HUES64 (cell line): ENCODE data around the gene FER1L5.
A peak's percentile ranks its signal among the peaks of the same experiment; 100 is the strongest.

Experiments
- H3K27ac ChIP-seq: 2 replicates; pipeline ENCODE4 v1.7.0; 2013; ENCODE audit warnings: low read depth, low read length, inconsistent platforms
- H3K27me3 ChIP-seq: 2 replicates; pipeline ENCODE4 v1.6.1; 2013; ENCODE audit warnings: mild to moderate bottlenecking, low read length; ENCODE audit not compliant: insufficient read depth
- H3K36me3 ChIP-seq: 2 replicates; pipeline ENCODE4 v1.6.1; 2013; ENCODE audit warnings: mild to moderate bottlenecking, low read length; ENCODE audit not compliant: insufficient read depth
- H3K4me1 ChIP-seq: 2 replicates; pipeline ENCODE4 v1.6.1; 2013; ENCODE audit warnings: mild to moderate bottlenecking, low read length, moderate library complexity; ENCODE audit not compliant: insufficient read depth
- H3K4me3 ChIP-seq: 2 replicates; pipeline ENCODE4 v1.5.1; 2013; ENCODE audit warnings: mild to moderate bottlenecking, low read length, moderate library complexity
- H3K9ac ChIP-seq: 2 replicates; pipeline ENCODE4 v1.6.1; 2013; ENCODE audit warnings: mild to moderate bottlenecking, low read depth, low read length
- H3K9me3 ChIP-seq: 2 replicates; pipeline ENCODE4 v1.6.1; 2013; ENCODE audit warnings: low read depth, low read length; ENCODE audit not compliant: insufficient read depth
- WGBS: fragments of 150-250, 120-280 bp; methylation state at CpG from one replicate; pipeline ENCODE4 v1.1.7; 2013; ENCODE audit warnings: missing lambda C conversion rate; 5-methylcytosine and 5-hydroxymethylcytosine counted together

FER1L5 gene

DNA sequence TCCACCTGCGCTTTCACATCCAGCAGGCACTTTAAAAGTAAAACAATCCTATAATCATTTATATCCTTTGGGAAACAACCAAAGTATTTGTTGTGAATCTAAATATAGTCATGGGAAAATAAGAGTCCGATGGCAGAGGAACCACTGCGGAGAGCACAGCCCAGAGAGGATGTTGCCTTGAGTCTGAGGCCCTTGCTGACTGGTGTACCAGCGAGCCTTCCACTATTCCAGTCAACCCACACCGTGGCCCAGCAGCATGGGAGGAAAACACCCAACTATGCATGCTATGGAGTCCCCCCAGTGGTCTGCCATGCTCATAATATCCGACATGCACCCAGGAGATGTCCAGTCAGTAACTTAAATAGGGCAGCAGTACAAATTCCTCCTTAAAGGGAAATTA is 26.0 kb upstream of the FER1L5 start:
- no peak overlapping the region for H3K4me3 ChIP-seq
- peaks cover 80% of the 10 kb centered on the region for H3K36me3 ChIP-seq
- WGBS: 93% methylated on average over 5 of the region's 6 CpGs
- H3K4me1 ChIP-seq: no peaks in the 10 kb centered on the region
- no peak overlapping the region for H3K27ac ChIP-seq
- no peaks in the 10 kb centered on the region for H3K27me3 ChIP-seq
- H3K9me3 ChIP-seq: no peaks in the 10 kb centered on the region
- H3K9ac ChIP-seq: no peak overlapping the region

DNA sequence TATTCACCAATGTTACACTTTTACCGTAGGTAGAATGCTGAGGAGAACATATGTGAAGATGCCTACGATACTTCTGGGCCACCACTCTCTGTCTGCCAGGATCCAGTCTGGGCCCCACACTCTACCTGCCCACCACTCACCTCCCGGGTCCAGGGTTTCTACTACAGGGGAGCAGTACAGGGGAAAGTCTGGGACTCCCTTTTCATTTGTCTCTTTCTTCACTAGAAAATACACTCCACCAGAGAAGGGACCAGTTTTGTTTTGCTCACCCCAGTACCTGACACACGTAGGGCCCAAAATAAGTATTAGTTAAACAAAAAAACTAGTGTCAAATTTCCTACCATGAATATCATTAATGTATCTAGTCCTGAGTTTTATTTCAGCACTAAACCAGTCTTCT is 25.6 kb upstream of the FER1L5 start:
- H3K9me3 ChIP-seq: no peaks in the 10 kb centered on the region
- no peak overlapping the region for H3K27ac ChIP-seq
- H3K9ac ChIP-seq: no peak overlapping the region
- H3K4me1 ChIP-seq: no peaks in the 10 kb centered on the region
- peaks cover 75% of the 10 kb centered on the region for H3K36me3 ChIP-seq
- no peaks in the 10 kb centered on the region for H3K27me3 ChIP-seq
- no peak overlapping the region for H3K4me3 ChIP-seq
- 96% methylated on average over 4 of the region's 4 CpGs for WGBS

DNA sequence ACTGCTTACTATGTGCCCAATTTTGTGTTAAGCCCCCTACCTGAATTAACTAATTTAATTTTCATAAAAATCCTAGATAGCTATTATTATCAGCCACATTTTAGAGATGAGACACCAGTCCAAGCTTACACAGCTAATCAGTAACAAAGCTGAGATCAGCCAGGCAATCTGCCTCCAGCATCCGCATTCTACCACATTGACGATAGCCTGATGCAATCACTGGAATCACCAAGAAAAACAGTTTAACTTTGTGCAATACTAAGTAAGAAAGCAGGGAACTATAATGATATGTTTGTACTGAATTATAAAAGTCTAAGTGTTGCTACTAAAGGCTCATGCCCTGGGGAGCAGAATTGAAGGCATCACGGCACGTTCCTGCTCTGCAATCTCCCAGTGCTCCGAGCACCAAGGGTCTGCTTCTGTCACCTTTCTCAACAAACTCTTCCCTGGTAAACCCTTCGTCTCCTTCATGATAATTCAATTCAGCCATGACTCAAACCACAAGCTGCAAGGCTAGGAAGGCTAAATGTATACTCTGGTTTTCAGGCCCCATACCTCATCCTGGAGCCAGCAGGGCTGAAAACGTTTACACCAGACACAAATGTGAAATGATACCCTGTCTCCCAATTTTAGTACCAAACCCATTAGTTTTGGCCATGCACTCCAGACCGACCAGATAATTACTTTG is 23.8 kb upstream of the FER1L5 start:
- H3K4me1 ChIP-seq: no peaks in the 10 kb centered on the region
- H3K36me3 ChIP-seq: peaks cover 62% of the 10 kb centered on the region
- WGBS: 88% methylated on average over 8 of the region's 8 CpGs
- no peaks in the 10 kb centered on the region for H3K27me3 ChIP-seq
- H3K27ac ChIP-seq: no peak overlapping the region
- H3K9me3 ChIP-seq: no peaks in the 10 kb centered on the region
- H3K4me3 ChIP-seq: no peak overlapping the region
- H3K9ac ChIP-seq: no peak overlapping the region

GRCh38 chr2:96622544-96622943 is 20.0 kb upstream of the FER1L5 start:
- H3K36me3 ChIP-seq: peaks cover 55% of the 10 kb centered on the region
- H3K9me3 ChIP-seq: no peaks in the 10 kb centered on the region
- H3K9ac ChIP-seq: no peak overlapping the region
- H3K4me3 ChIP-seq: no peak overlapping the region
- whole genome bisulfite sequencing: 90% methylated on average over 3 of the region's 3 CpGs
- no peak overlapping the region for H3K27ac ChIP-seq
- H3K4me1 ChIP-seq: no peaks in the 10 kb centered on the region
- H3K27me3 ChIP-seq: no peaks in the 10 kb centered on the region

GRCh38 chr2:96623116-96623515 is 19.4 kb upstream of the FER1L5 start:
- no peak overlapping the region for H3K9ac ChIP-seq
- H3K27ac ChIP-seq: no peak overlapping the region
- no peak overlapping the region for H3K4me3 ChIP-seq
- H3K9me3 ChIP-seq: no peaks in the 10 kb centered on the region
- no peaks in the 10 kb centered on the region for H3K27me3 ChIP-seq
- H3K4me1 ChIP-seq: no peaks in the 10 kb centered on the region
- WGBS: 95% methylated on average over 3 of the region's 3 CpGs
- peaks cover 60% of the 10 kb centered on the region for H3K36me3 ChIP-seq

- Histone ChIP-seq H3K27me3 (no peaks in the 10 kb centered on the region), H3K4me1 (no peaks in the 10 kb centered on the region), H3K4me3 (no peak overlapping the region), H3K9me3 (no peaks in the 10 kb centered on the region), H3K36me3 (peaks cover 62% of the 10 kb centered on the region), H3K9ac (no peak overlapping the region), H3K27ac (no peak overlapping the region)
- 96% methylated on average over 4 of the region's 5 CpGs for WGBS
These were observed 16.7 kb upstream of the FER1L5 start for GRCh38 chr2:96625571-96626552.

DNA sequence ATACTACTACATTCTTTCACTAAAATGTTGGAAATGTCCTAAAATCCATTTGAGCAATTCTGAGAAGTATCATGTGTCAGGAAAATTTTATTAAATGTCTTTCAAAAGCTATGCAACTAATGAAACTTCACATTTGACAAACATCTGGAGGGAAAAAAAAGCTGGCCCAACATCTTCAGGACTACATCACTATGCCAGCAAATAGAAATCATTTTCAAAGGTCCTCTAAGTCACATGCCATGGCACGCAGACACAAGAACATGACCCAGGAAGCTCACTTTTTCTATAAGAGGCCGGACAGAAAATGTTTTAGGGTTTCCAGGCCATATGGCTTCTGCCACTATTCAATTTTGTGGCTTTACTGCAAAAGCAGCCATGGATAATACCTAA is 16.0 kb upstream of the FER1L5 start:
- H3K4me1 ChIP-seq: no peaks in the 10 kb centered on the region
- no peak overlapping the region for H3K4me3 ChIP-seq
- H3K27me3 ChIP-seq: no peaks in the 10 kb centered on the region
- peaks cover 69% of the 10 kb centered on the region for H3K36me3 ChIP-seq
- no peaks in the 10 kb centered on the region for H3K9me3 ChIP-seq
- no peak overlapping the region for H3K9ac ChIP-seq
- WGBS: 96% methylated on average over 2 of the region's 2 CpGs
- H3K27ac ChIP-seq: no peak overlapping the region

GRCh38 chr2:96631804-96632435 is 10.6 kb upstream of the FER1L5 start:
- Histone ChIP-seq H3K36me3 (peaks cover 79% of the 10 kb centered on the region), H3K9ac (no peak overlapping the region)

GRCh38 chr2:96633641-96634040 is 8.9 kb upstream of the FER1L5 start:
- peaks cover 7% of the 10 kb centered on the region; the same call in 1 of the 2 replicates for H3K4me1 ChIP-seq
- 96% methylated on average over 9 of the region's 9 CpGs for WGBS
- no peak overlapping the region for H3K4me3 ChIP-seq
- no peaks in the 10 kb centered on the region for H3K9me3 ChIP-seq
- H3K36me3 ChIP-seq: peaks cover 66% of the 10 kb centered on the region
- H3K27me3 ChIP-seq: no peaks in the 10 kb centered on the region
- H3K27ac ChIP-seq: no peak overlapping the region
- no peak overlapping the region for H3K9ac ChIP-seq

More at GRCh38 chr2:96631804-96632435, 10.6 kb upstream of the FER1L5 start:
- no peaks in the 10 kb centered on the region for H3K9me3 ChIP-seq
- H3K27me3 ChIP-seq: no peaks in the 10 kb centered on the region
- no peak overlapping the region for H3K4me3 ChIP-seq
- no peak overlapping the region for H3K27ac ChIP-seq
- H3K4me1 ChIP-seq: peaks cover 2% of the 10 kb centered on the region; the same call in 1 of the 2 replicates
- WGBS: 95% methylated on average over 4 of the region's 4 CpGs

- Histone ChIP-seq H3K4me3 (peak overlapping the region; percentile 98), H3K4me1 (peaks cover 7% of the 10 kb centered on the region; the same call in 1 of the 2 replicates), H3K9me3 (no peaks in the 10 kb centered on the region), H3K9ac (no peak overlapping the region), H3K36me3 (peaks cover 37% of the 10 kb centered on the region), H3K27ac (no peak overlapping the region), H3K27me3 (no peaks in the 10 kb centered on the region)
- 87% methylated on average over 14 of the region's 14 CpGs for WGBS
These were observed 5.9 kb upstream of the FER1L5 start for GRCh38 chr2:96636551-96637171.
